GM23248 (cell line): Measurements from ENCODE around the gene CDH6. TPM values are rescaled to one million over a fixed set of nuclear protein-coding genes. Genes with fewer than 3 reads are reported as not detected.
"Not testable (repeated sequence)": the region's sequence is repeated elsewhere in the genome, so short reads cannot be mapped to it uniquely, and the experiment has no call there.

Experiments used
- DNase-seq: peaks from one replicate; pipeline ENCODE4 v3.0.0-alpha.2; 2015
- H2AFZ ChIP-seq: fragments of 200-600 bp; sonication (generic); 2 replicates; pipeline ENCODE4 v1.6.1; 2016; ENCODE audit warnings: antibody characterized with exemption
- H3F3A ChIP-seq: fragments of 200-600 bp; sonication (generic); 2 replicates; pipeline ENCODE4 v1.6.1; 2016; ENCODE audit warnings: mild to moderate bottlenecking, antibody characterized with exemption, mixed run types; ENCODE audit not compliant: insufficient read depth
- H3K27ac ChIP-seq: fragments of 200-600 bp; sonication (generic); 2 replicates; pipeline ENCODE4 v1.5.1; 2016; ENCODE audit warnings: mild to moderate bottlenecking
- H3K27me3 ChIP-seq: fragments of 200-600 bp; sonication (generic); replicated peaks from 2 replicates; pipeline ENCODE4 v1.6.1; 2016; ENCODE audit warnings: mild to moderate bottlenecking; ENCODE audit not compliant: insufficient read depth
- H3K36me3 ChIP-seq: fragments of 200-600 bp; sonication (generic); 2 replicates; pipeline ENCODE4 v1.6.1; 2016; ENCODE audit warnings: low read depth, mild to moderate bottlenecking
- H3K4me1 ChIP-seq: fragments of 200-600 bp; sonication (generic); 2 replicates; pipeline ENCODE4 v1.6.1; 2016; ENCODE audit warnings: mild to moderate bottlenecking; ENCODE audit not compliant: insufficient read depth
- H3K4me2 ChIP-seq: fragments of 200-600 bp; sonication (generic); one replicate; pipeline ENCODE4 v1.6.1; 2016; ENCODE audit warnings: mild to moderate bottlenecking; ENCODE audit not compliant: unreplicated experiment
- H3K4me3 ChIP-seq: fragments of 200-600 bp; sonication (generic); 2 replicates; pipeline ENCODE4 v1.5.1; 2016; ENCODE audit warnings: mild to moderate bottlenecking
- H3K79me2 ChIP-seq: fragments of 200-600 bp; sonication (generic); 2 replicates; pipeline ENCODE4 v1.6.1; 2016; ENCODE audit warnings: mild to moderate bottlenecking; ENCODE audit not compliant: insufficient read depth
- H3K9ac ChIP-seq: fragments of 200-600 bp; sonication (generic); 2 replicates; pipeline ENCODE4 v1.6.1; 2016; ENCODE audit warnings: mild to moderate bottlenecking
- H3K9me2 ChIP-seq: fragments of 200-600 bp; sonication (generic); 2 replicates; pipeline ENCODE4 v1.6.1; 2016; ENCODE audit warnings: mixed run types, mild to moderate bottlenecking, moderate library complexity; ENCODE audit not compliant: insufficient read depth
- H3K9me3 ChIP-seq: fragments of 200-600 bp; sonication (generic); one replicate; pipeline ENCODE4 v1.6.1; 2017; ENCODE audit warnings: low read depth
- H4K20me1 ChIP-seq: fragments of 200-600 bp; sonication (generic); 2 replicates; pipeline ENCODE4 v1.6.0; 2016; ENCODE audit not compliant: insufficient read depth
- EZH2 ChIP-seq: fragments of 200-600 bp; sonication (generic); IDR thresholded peaks from 2 replicates; pipeline ENCODE4 v1.6.1; 2018; ENCODE audit warnings: antibody characterized with exemption, mild to moderate bottlenecking; ENCODE audit not compliant: insufficient read depth, poor library complexity, severe bottlenecking
- EZH2phosphoT487 ChIP-seq: fragments of 200-600 bp; sonication (generic); IDR thresholded peaks from 2 replicates; pipeline ENCODE4 v1.6.1; 2018; ENCODE audit warnings: antibody characterized with exemption, moderate library complexity, mild to moderate bottlenecking, low read depth; ENCODE audit not compliant: insufficient read depth
- WGBS, 2 experiments: methylation state at CpG; one replicate each; pipeline ENCODE4 v1.1.6; 2015 to 2017; ENCODE audit warnings: low lambda C conversion rate in 2 of 2, low coverage in 1 of 2; ENCODE audit errors: missing lambda C conversion rate in 2 of 2; 5-methylcytosine and 5-hydroxymethylcytosine counted together
- in situ Hi-C: fragments of 300-500 bp; cut with MboI; formaldehyde crosslinking; loops from 2 replicates; pipeline ENCODE4 v1.15.0; 2020
- polyA plus RNA-seq: library from polyadenylated mRNA; unstranded; fragments of >200 nt; fragmentation: Nextera tagmentation; extraction: Ambion mirVana; gene quantifications from 2 replicates; pipeline ENCODE4 v1.2.1, GENCODE V29; 2016
- total RNA-seq: library from RNA; depleted of rRNA; stranded (reverse); fragments of >200 nt; shearing (Covaris generic); gene quantifications from 2 replicates; pipeline ENCODE4 v1.2.3, GENCODE V29; 2014

Gene CDH6
- total and polyA plus RNA-seq, 2 experiments from 2014 or later = 4.1 to 7.2 TPM

DNA sequence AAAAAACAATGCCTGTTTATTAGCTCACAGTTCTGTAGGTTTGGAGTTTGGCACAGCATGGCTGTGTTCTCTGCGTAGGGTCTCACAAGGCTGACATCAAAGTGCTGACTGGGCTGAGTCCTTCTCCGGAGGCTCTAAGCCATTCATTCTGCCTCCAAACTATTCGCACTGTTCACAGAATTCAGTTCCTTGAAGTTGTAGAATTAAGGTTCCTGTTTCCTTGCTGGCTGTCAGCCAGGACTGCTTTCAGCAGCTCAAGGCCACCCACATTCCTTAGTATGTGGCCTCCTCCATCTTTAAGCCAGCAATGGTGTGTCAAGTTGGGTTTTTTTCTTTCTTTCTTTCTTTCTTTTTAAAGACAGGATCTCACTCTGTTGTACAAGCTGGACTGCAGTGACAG lies 161.9 kb downstream of the CDH6 start:
- H3K9me3 ChIP-seq = no peaks in the 10 kb centered on the region
- 71 to 74% methylated on average over 3 of the region's 3 CpGs for WGBS, 2 experiments
- peaks cover 3% of the 10 kb centered on the region; the same call in 1 of the 2 replicates for H3K4me1 ChIP-seq
- H4K20me1 ChIP-seq = no peaks in the 10 kb centered on the region
- TF ChIP-seq EZH2phosphoT487 = no peak
- TF ChIP-seq EZH2 = no peak
- H3F3A ChIP-seq = no peaks in the 10 kb centered on the region
- H3K36me3 ChIP-seq = no peaks in the 10 kb centered on the region
- in situ Hi-C loops = no loop called here
- no peaks in the 10 kb centered on the region for H3K9me2 ChIP-seq
- no peak overlapping the region for H3K27ac ChIP-seq
- H3K27me3 ChIP-seq = no peaks in the 10 kb centered on the region
- no peak overlapping the region for H3K9ac ChIP-seq
- DNase-seq = no peak
- no peak overlapping the region for H2AFZ ChIP-seq
- H3K79me2 ChIP-seq = no peaks in the 10 kb centered on the region
- H3K4me2 ChIP-seq = no peak overlapping the region
- no peak overlapping the region for H3K4me3 ChIP-seq

DNA sequence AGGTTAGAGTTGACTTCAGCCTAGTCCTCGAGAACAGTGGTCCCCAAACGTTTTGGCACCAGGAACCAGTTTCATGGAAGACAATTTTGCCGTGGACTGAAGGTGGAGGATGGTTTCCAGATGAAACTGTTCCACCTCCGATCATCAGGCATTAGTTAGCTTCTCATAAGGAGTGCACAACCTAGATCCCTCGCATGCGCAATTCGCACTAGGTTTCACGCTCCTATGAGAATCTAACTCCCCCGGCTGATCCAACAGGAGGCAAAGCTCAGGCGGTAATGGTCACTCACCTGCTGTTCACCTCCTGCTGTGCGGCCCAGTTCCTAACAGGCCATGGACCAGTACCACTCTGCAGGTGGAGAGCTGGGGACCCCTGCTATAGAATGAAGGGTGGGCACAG lies 163.6 kb downstream of the CDH6 start:
- WGBS, 2 experiments = 81 to 83% methylated on average over 11 of the region's 11 CpGs
- in situ Hi-C loops = no loop called here
- Histone ChIP-seq H3K4me1 (peaks cover 20% of the 10 kb centered on the region), H3K4me2 (no peak overlapping the region), H3K36me3 (no peaks in the 10 kb centered on the region), H2AFZ (no peak overlapping the region), H3K79me2 (no peaks in the 10 kb centered on the region), H4K20me1 (no peaks in the 10 kb centered on the region), H3K9me2 (no peaks in the 10 kb centered on the region), H3K27me3 (no peaks in the 10 kb centered on the region), H3K27ac (no peak overlapping the region), H3F3A (peaks cover 13% of the 10 kb centered on the region), H3K4me3 (no peak overlapping the region), H3K9me3 (no peaks in the 10 kb centered on the region), H3K9ac (no peak overlapping the region)
- DNase-seq = no peak
- TF ChIP-seq EZH2phosphoT487 (no peak), EZH2 (no peak)

GRCh38 chr5:31359839-31360238 lies 166.4 kb downstream of the CDH6 start:
- Histone ChIP-seq H3F3A (peaks cover 41% of the 10 kb centered on the region), H3K9ac (no peak overlapping the region), H3K27ac (no peak overlapping the region), H3K4me1 (peaks cover 48% of the 10 kb centered on the region), H3K9me3 (no peaks in the 10 kb centered on the region), H3K4me3 (no peak overlapping the region), H3K27me3 (no peaks in the 10 kb centered on the region), H3K4me2 (no peak overlapping the region), H3K79me2 (no peaks in the 10 kb centered on the region), H4K20me1 (no peaks in the 10 kb centered on the region), H3K36me3 (no peaks in the 10 kb centered on the region), H2AFZ (no peak overlapping the region), H3K9me2 (no peaks in the 10 kb centered on the region)
- TF ChIP-seq EZH2 (no peak), EZH2phosphoT487 (no peak)
- WGBS, 2 experiments = 83 to 85% methylated on average over 3 of the region's 3 CpGs
- no peak for DNase-seq
- in situ Hi-C loops = no loop called here

DNA sequence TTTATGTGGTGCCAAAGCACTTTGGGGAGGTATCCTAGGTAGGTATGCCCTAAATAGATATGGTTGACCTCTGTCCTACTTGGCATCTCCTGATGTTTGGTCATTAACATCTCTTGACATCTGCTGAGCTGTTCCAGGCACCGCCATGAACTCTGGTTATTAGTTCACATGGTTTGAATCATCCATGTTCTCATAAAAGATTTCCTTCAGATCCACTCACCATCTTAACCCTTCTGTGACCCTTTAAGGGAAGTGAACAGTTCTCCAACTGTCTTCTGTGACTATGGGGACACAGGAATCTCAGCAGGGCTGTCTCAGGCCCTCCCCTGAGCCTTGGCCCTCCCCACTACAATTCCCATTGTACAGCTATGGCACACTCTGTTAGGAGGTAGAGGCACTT lies 167.7 kb downstream of the CDH6 start:
- H3K9me3 ChIP-seq = no peaks in the 10 kb centered on the region
- no peaks in the 10 kb centered on the region for H3K79me2 ChIP-seq
- H3K4me3 ChIP-seq = no peak overlapping the region
- 0% methylated on average over 1 of the region's 1 CpG for WGBS, 2 experiments
- peaks cover 60% of the 10 kb centered on the region for H3K4me1 ChIP-seq
- H3K27ac ChIP-seq = peak overlapping the region; percentile 87
- H2AFZ ChIP-seq = peak overlapping the region; percentile 29
- TF ChIP-seq EZH2phosphoT487 = no peak
- H4K20me1 ChIP-seq = no peaks in the 10 kb centered on the region
- H3K27me3 ChIP-seq = no peaks in the 10 kb centered on the region
- peak overlapping the region; percentile 72 for H3K4me2 ChIP-seq
- in situ Hi-C loops = no loop called here
- H3K36me3 ChIP-seq = no peaks in the 10 kb centered on the region
- DNase-seq = peak; percentile 88
- no peaks in the 10 kb centered on the region for H3K9me2 ChIP-seq
- peak overlapping the region; percentile 7 for H3K9ac ChIP-seq
- peaks cover 55% of the 10 kb centered on the region for H3F3A ChIP-seq

GRCh38 chr5:31361704-31362528 lies 168.4 kb downstream of the CDH6 start:
- H3K4me3 ChIP-seq, H3K9me2 ChIP-seq, H3K79me2 ChIP-seq, H3K9me3 ChIP-seq, H3K36me3 ChIP-seq, H4K20me1 ChIP-seq, H3K27me3 ChIP-seq, in situ Hi-C loops: not testable (repeated sequence)
- Histone ChIP-seq H3K4me1 (peaks cover 67% of the 10 kb centered on the region), H3K9ac (peak overlapping the region; percentile 7), H2AFZ (peak overlapping the region; percentile 29), H3K4me2 (peak overlapping the region; percentile 72), H3K27ac (peak overlapping the region; percentile 87), H3F3A (peaks cover 62% of the 10 kb centered on the region)
- DNase-seq = peak; percentile 17
- 19 to 20% methylated on average over 6 of the region's 6 CpGs for WGBS, 2 experiments
